ENCODE results near the gene RNLS. TPM values are rescaled to one million over a fixed set of nuclear protein-coding genes. Genes with fewer than 3 reads are reported as not detected.

RNLS gene
- total RNA-seq, 1 experiment from 2014 or later, result not detected

- ChIA-PET CTCF (interaction anchor here (0.8 to 1.1 kb wide), 3 partner anchors 11 to 96 kb away, joined by 3 to 8 read pairs (median 4); no protein-coding TSS in a partner anchor), POLR2A (interaction anchor here (1.9 kb wide), 1 partner anchor 68 kb away, joined by 7 read pairs; no protein-coding TSS in a partner anchor)
- no TSS peak for BruUV-seq (replicated peaks)
- DNase-seq (ENCODE audit: unreplicated experiment), result peak; percentile 30
- intact Hi-C loops (cut with micrococcal nuclease), result no loop called here
- TF ChIP-seq CTCF (IDR thresholded peaks at IDR 0.05; ENCODE audit: unreplicated experiment), result no peak
- peak overlapping the region; percentile 31 for H3K4me3 Mint-ChIP-seq (ENCODE audit: unreplicated experiment)
- H3K36me3 Mint-ChIP-seq (ENCODE audit: insufficient read depth, unreplicated experiment), result peaks cover 7% of the 10 kb centered on the region
- H3K9me3 Mint-ChIP-seq (ENCODE audit: unreplicated experiment), result no peaks in the 10 kb centered on the region
- peak overlapping the region; percentile 77 for H3K27ac Mint-ChIP-seq (ENCODE audit: low read depth, unreplicated experiment)
- H3K27me3 Mint-ChIP-seq (ENCODE audit: insufficient read depth, unreplicated experiment), result no peaks in the 10 kb centered on the region
- H3K4me1 Mint-ChIP-seq (ENCODE audit: insufficient read depth, unreplicated experiment), result peaks cover 22% of the 10 kb centered on the region
Measured at GRCh38 chr10:88457660-88458059, 125.5 kb downstream of the RNLS start.

GRCh38 chr10:88456730-88457129, 126.4 kb downstream of the RNLS start:
- no TSS peak for BruUV-seq (replicated peaks)

GRCh38 chr10:88455831-88456230, 127.3 kb downstream of the RNLS start:
- intact Hi-C loops (cut with micrococcal nuclease), result no loop called here
- ChIA-PET CTCF (interaction anchor here (0.6 to 1.7 kb wide), 3 partner anchors 52 to 309 kb away, joined by 3 to 4 read pairs (median 3); no protein-coding TSS in a partner anchor), POLR2A (interaction anchor here (0.6 to 1.9 kb wide), 6 partner anchors 22 to 610 kb away, joined by 3 to 9 read pairs (median 3); no protein-coding TSS in a partner anchor)
- peaks cover 22% of the 10 kb centered on the region for H3K4me1 Mint-ChIP-seq (ENCODE audit: insufficient read depth, unreplicated experiment)
- peaks cover 7% of the 10 kb centered on the region for H3K36me3 Mint-ChIP-seq (ENCODE audit: insufficient read depth, unreplicated experiment)
- H3K9me3 Mint-ChIP-seq (ENCODE audit: unreplicated experiment), result no peaks in the 10 kb centered on the region
- no peak overlapping the region for H3K4me3 Mint-ChIP-seq (ENCODE audit: unreplicated experiment)
- BruUV-seq (replicated peaks), result no TSS peak
- no peak for DNase-seq (ENCODE audit: unreplicated experiment)
- no peak for TF ChIP-seq CTCF (IDR thresholded peaks at IDR 0.05; ENCODE audit: unreplicated experiment)
- H3K27ac Mint-ChIP-seq (ENCODE audit: low read depth, unreplicated experiment), result no peak overlapping the region
- H3K27me3 Mint-ChIP-seq (ENCODE audit: insufficient read depth, unreplicated experiment), result no peaks in the 10 kb centered on the region

More at GRCh38 chr10:88456730-88457129, 126.4 kb downstream of the RNLS start:
- no peak overlapping the region for H3K4me3 Mint-ChIP-seq (ENCODE audit: unreplicated experiment)
- peaks cover 22% of the 10 kb centered on the region for H3K4me1 Mint-ChIP-seq (ENCODE audit: insufficient read depth, unreplicated experiment)
- TF ChIP-seq CTCF (IDR thresholded peaks at IDR 0.05; ENCODE audit: unreplicated experiment), result no peak
- H3K9me3 Mint-ChIP-seq (ENCODE audit: unreplicated experiment), result no peaks in the 10 kb centered on the region
- DNase-seq (ENCODE audit: unreplicated experiment), result peak; percentile 49
- ChIA-PET CTCF (interaction anchor here (1.4 to 1.7 kb wide), 2 partner anchors 53 to 67 kb away, joined by 3 to 4 read pairs; no protein-coding TSS in a partner anchor), POLR2A (interaction anchor here (0.9 to 1.9 kb wide), 8 partner anchors 16 to 594 kb away, joined by 3 to 9 read pairs (median 3); no protein-coding TSS in a partner anchor)
- peaks cover 7% of the 10 kb centered on the region for H3K36me3 Mint-ChIP-seq (ENCODE audit: insufficient read depth, unreplicated experiment)
- no peaks in the 10 kb centered on the region for H3K27me3 Mint-ChIP-seq (ENCODE audit: insufficient read depth, unreplicated experiment)
- H3K27ac Mint-ChIP-seq (ENCODE audit: low read depth, unreplicated experiment), result peak overlapping the region; percentile 77
- intact Hi-C loops (cut with micrococcal nuclease), result no loop called here

- H3K9me3 Mint-ChIP-seq (ENCODE audit: unreplicated experiment), result no peaks in the 10 kb centered on the region
- ChIA-PET CTCF (no interaction called here), POLR2A (no interaction called here)
- no peaks in the 10 kb centered on the region for H3K4me1 Mint-ChIP-seq (ENCODE audit: insufficient read depth, unreplicated experiment)
- no peak for DNase-seq (ENCODE audit: unreplicated experiment)
- H3K36me3 Mint-ChIP-seq (ENCODE audit: insufficient read depth, unreplicated experiment), result no peaks in the 10 kb centered on the region
- intact Hi-C loops (cut with micrococcal nuclease), result no loop called here
- no peaks in the 10 kb centered on the region for H3K27me3 Mint-ChIP-seq (ENCODE audit: insufficient read depth, unreplicated experiment)
- H3K4me3 Mint-ChIP-seq (ENCODE audit: unreplicated experiment), result no peak overlapping the region
- no peak for TF ChIP-seq CTCF (IDR thresholded peaks at IDR 0.05; ENCODE audit: unreplicated experiment)
- H3K27ac Mint-ChIP-seq (ENCODE audit: low read depth, unreplicated experiment), result peak overlapping the region; percentile 36
- no TSS peak for BruUV-seq (replicated peaks)
Measured at GRCh38 chr10:88450201-88450600, 132.9 kb downstream of the RNLS start.
